HG03432 (cell line): ENCODE data around the gene HMCN2.

Experiments
- ATAC-seq: cut with Tn5 transposase; IDR thresholded peaks from one replicate; pipeline ENCODE4 v1.9.1; 2021; ENCODE audit warnings: mild to moderate bottlenecking, moderate library complexity; ENCODE audit not compliant: unreplicated experiment

The HMCN2 gene

GRCh38 chr9:130341839-130342713 lies 76.5 kb downstream of the HMCN2 start:
- ATAC-seq, result no peak

- ATAC-seq, result no peak
Measured at GRCh38 chr9:130342714-130343085, 77.1 kb downstream of the HMCN2 start.

GRCh38 chr9:130343445-130343918 lies 77.9 kb downstream of the HMCN2 start:
- no peak for ATAC-seq

GRCh38 chr9:130344366-130344765 lies 78.8 kb downstream of the HMCN2 start:
- no peak for ATAC-seq

- ATAC-seq, result no peak
Measured at GRCh38 chr9:130345009-130345896, 79.7 kb downstream of the HMCN2 start.

GRCh38 chr9:130345897-130346385 lies 80.4 kb downstream of the HMCN2 start:
- ATAC-seq, result no peak

- ATAC-seq, result no peak
Measured at GRCh38 chr9:130346431-130346830, 80.9 kb downstream of the HMCN2 start.

- no peak for ATAC-seq
Measured at GRCh38 chr9:130347036-130347435, 81.5 kb downstream of the HMCN2 start.

- ATAC-seq, result no peak
Measured at GRCh38 chr9:130347931-130348330, 82.4 kb downstream of the HMCN2 start.

- no peak for ATAC-seq
Measured at GRCh38 chr9:130348341-130348740, 82.8 kb downstream of the HMCN2 start.

- ATAC-seq, result no peak
Measured at GRCh38 chr9:130348881-130349280, 83.3 kb downstream of the HMCN2 start.

GRCh38 chr9:130349398-130349797 lies 83.8 kb downstream of the HMCN2 start:
- ATAC-seq, result no peak

- ATAC-seq, result no peak
Measured at GRCh38 chr9:130351343-130351742, 85.8 kb downstream of the HMCN2 start.

GRCh38 chr9:130352081-130352480 lies 86.5 kb downstream of the HMCN2 start:
- no peak for ATAC-seq

GRCh38 chr9:130352586-130353285 lies 87.2 kb downstream of the HMCN2 start:
- no peak for ATAC-seq

GRCh38 chr9:130354378-130354777 lies 88.8 kb downstream of the HMCN2 start:
- ATAC-seq, result no peak

GRCh38 chr9:130354806-130355205 lies 89.2 kb downstream of the HMCN2 start:
- ATAC-seq, result no peak

- ATAC-seq, result no peak
Measured at GRCh38 chr9:130356033-130356432, 90.5 kb downstream of the HMCN2 start.

- ATAC-seq, result no peak
Measured at GRCh38 chr9:130356877-130357584, 91.5 kb downstream of the HMCN2 start.

- no peak for ATAC-seq
Measured at GRCh38 chr9:130358928-130359327, 93.4 kb downstream of the HMCN2 start.
